Sigmoid colon (tissue), 7 donors: Measurements from ENCODE around the gene NFATC1. TPM values are rescaled to one million over a fixed set of nuclear protein-coding genes. Genes with fewer than 3 reads are reported as not detected.

ENCODE experiments used
- DNase-seq: peaks from one replicate; pipeline ENCODE4 v3.0.0-alpha.2; 2019
- H3K27ac ChIP-seq, 4 donors: fragments of 200-600 bp; sonication (generic); one replicate each; pipeline ENCODE4 v1.5.1; 2016 to 2019; ENCODE audit warnings: mild to moderate bottlenecking in 1 of 4
- H3K27me3 ChIP-seq, 3 donors: fragments of 200-600 bp; sonication (generic); one replicate each; pipeline ENCODE4 v1.5.1; 2019; ENCODE audit warnings: mild to moderate bottlenecking in 1 of 3
- H3K36me3 ChIP-seq, 4 donors: fragments of 200-600 bp; sonication (generic); one replicate each; pipeline ENCODE4 v1.5.1; 2016 to 2019
- H3K4me1 ChIP-seq, 4 donors: fragments of 200-600 bp; sonication (generic); one replicate each; pipeline ENCODE4 v1.5.1; 2017 to 2019
- H3K4me3 ChIP-seq, 4 donors: fragments of 200-600 bp; sonication (generic); one replicate each; pipeline ENCODE4 v1.5.1; 2017 to 2019; ENCODE audit warnings: mild to moderate bottlenecking in 2 of 4, moderate library complexity in 1 of 4
- H3K9me3 ChIP-seq, 4 donors: fragments of 200-600 bp in 3 of 4; sonication (generic) in 3 of 4; one replicate each; pipeline versions ENCODE4 v1.5.1 to v1.6.1; 2013 to 2019
- CTCF ChIP-seq, 4 experiments: fragments of 450-650 bp in 3 of 4; fragments of 200-600 bp in 1 of 4; IDR thresholded peaks; one replicate each; pipeline ENCODE4 v1.5.1; 2016 to 2019; ENCODE audit warnings: antibody characterized with exemption in 4 of 4, mild to moderate bottlenecking in 3 of 4, moderate library complexity in 2 of 4
- EP300 ChIP-seq, 4 donors: sonication (generic); formaldehyde crosslinking; IDR thresholded peaks; one replicate each; pipeline ENCODE4 v1.6.1; 2017; ENCODE audit warnings: antibody characterized with exemption in 4 of 4
- POLR2A ChIP-seq, 2 donors: fragments of 450-650 bp; IDR thresholded peaks; one replicate each; pipeline ENCODE4 v1.6.1; 2016; ENCODE audit warnings: antibody characterized with exemption in 2 of 2, mild to moderate bottlenecking in 2 of 2, moderate library complexity in 2 of 2
- POLR2AphosphoS5 ChIP-seq, 4 donors: sonication (generic); formaldehyde crosslinking; IDR thresholded peaks; one replicate each; pipeline ENCODE4 v1.6.1; 2017; ENCODE audit warnings: antibody characterized with exemption in 4 of 4
- WGBS, 2 donors: extraction: QIAGEN DNeasy Blood & Tissue Kit; methylation state at CpG; one replicate each; pipeline ENCODE4 v1.1.7; 2013; 5-methylcytosine and 5-hydroxymethylcytosine counted together
- intact Hi-C: fragments of 100-400 bp; cut with DNase I; formaldehyde crosslinking; loops from one replicate; pipeline ENCODE4 v1.15.1; 2023
- polyA plus RNA-seq, 3 donors: library from polyadenylated mRNA; stranded (reverse); fragments of 200-250 nt; gene quantifications; one replicate each; pipeline ENCODE4 v1.2.3, GENCODE V29; 2013
- total RNA-seq, 4 donors: library from RNA; depleted of rRNA; stranded (reverse); fragments of >200 nt; gene quantifications; one replicate each; pipeline ENCODE4 v1.1.0, GENCODE V29; 2016
- donor health status: healthy with polysubstance abuse.
- donor health status: Bipolar disorder and iron deficiency.
- donor health status: healthy.

NFATC1 gene
- total and polyA plus RNA-seq, 7 donors, result 1.6 to 13.8 (median 10.7) TPM

- Histone ChIP-seq H3K4me1 (no peaks in the 10 kb centered on the region), H3K9me3 (no peaks in the 10 kb centered on the region), H3K36me3 (peaks cover 0 to 15% (median 0%) of the 10 kb centered on the region in 4 donors), H3K27ac (no peak overlapping the region), H3K4me3 (no peak overlapping the region), H3K27me3 (no peaks in the 10 kb centered on the region)
- peak; percentile 56 for DNase-seq
- TF ChIP-seq POLR2AphosphoS5 (IDR thresholded peaks at IDR 0.05), result no peak
- no peak for TF ChIP-seq POLR2A (IDR thresholded peaks at IDR 0.05)
- no peak for TF ChIP-seq EP300 (IDR thresholded peaks at IDR 0.05)
- TF ChIP-seq CTCF (IDR thresholded peaks at IDR 0.05), result no peak
- intact Hi-C loops, result no loop called here
- WGBS, 2 donors, result 94% methylated on average over 33 of the region's 33 CpGs
Measured at GRCh38 chr18:79478484-79479115, 82.9 kb downstream of the NFATC1 start.

DNA sequence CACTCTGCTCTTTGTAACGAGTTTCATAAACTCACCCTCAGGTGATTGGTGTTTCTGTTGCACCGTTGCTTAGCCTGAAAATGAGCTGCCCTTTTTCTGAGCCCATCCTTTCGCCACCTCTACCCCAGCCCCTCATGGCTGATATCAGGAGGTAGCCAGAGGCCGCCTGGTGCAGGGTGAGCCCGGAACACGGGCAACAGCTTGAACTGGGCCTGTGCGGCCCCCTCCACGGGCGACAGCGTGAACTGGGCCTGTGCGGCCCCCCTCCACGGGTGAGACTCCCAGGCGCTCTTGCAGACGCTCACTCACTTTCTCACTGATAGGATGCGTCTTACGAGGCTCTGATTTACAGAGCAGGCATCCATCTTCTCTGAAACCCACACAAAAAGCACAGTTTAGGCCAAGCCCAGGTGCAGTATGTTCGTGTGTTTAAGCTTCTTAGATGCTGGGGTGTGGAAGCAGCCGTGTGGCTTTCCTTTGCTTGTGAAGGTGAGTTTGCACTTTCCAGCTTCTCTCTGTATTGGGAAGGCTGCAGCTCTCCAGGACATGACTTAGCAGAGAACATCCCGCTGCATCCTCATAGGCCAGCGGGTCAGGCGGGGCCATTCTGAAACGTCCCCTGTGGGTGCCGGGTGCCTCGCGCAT lies 83.5 kb downstream of the NFATC1 start:
- 85 to 89% methylated on average over 25 of the region's 25 CpGs for WGBS, 2 donors
- Histone ChIP-seq H3K36me3 (peaks cover 0 to 15% (median 0%) of the 10 kb centered on the region in 4 donors), H3K4me3 (no peak overlapping the region), H3K27ac (no peak overlapping the region), H3K4me1 (peaks cover 0 to 5% (median 2%) of the 10 kb centered on the region in 4 donors), H3K9me3 (no peaks in the 10 kb centered on the region), H3K27me3 (no peaks in the 10 kb centered on the region)
- peak; percentile 17 for DNase-seq
- intact Hi-C loops, result no loop called here
- no peak for TF ChIP-seq POLR2AphosphoS5 (IDR thresholded peaks at IDR 0.05)
- no peak for TF ChIP-seq POLR2A (IDR thresholded peaks at IDR 0.05)
- TF ChIP-seq EP300 (IDR thresholded peaks at IDR 0.05), result no peak
- no peak for TF ChIP-seq CTCF (IDR thresholded peaks at IDR 0.05)

- TF ChIP-seq POLR2A (IDR thresholded peaks at IDR 0.05) (no peak), CTCF (IDR thresholded peaks at IDR 0.05) (no peak), POLR2AphosphoS5 (IDR thresholded peaks at IDR 0.05) (no peak), EP300 (IDR thresholded peaks at IDR 0.05) (no peak)
- H3K27ac ChIP-seq, result no peak overlapping the region
- no peaks in the 10 kb centered on the region for H3K27me3 ChIP-seq
- peaks cover 0 to 10% (median 7%) of the 10 kb centered on the region in 4 donors for H3K4me1 ChIP-seq
- peaks cover 0 to 15% (median 0%) of the 10 kb centered on the region in 4 donors for H3K36me3 ChIP-seq
- intact Hi-C loops, result no loop called here
- DNase-seq, result peak; percentile 59
- no peak overlapping the region for H3K4me3 ChIP-seq
- H3K9me3 ChIP-seq, result no peaks in the 10 kb centered on the region
- 88 to 93% methylated on average over 20 of the region's 20 CpGs for WGBS, 2 donors
Measured at GRCh38 chr18:79479761-79480161, 84.0 kb downstream of the NFATC1 start.

GRCh38 chr18:79480171-79481045 lies 84.7 kb downstream of the NFATC1 start:
- 91% methylated on average over 41 of the region's 41 CpGs for WGBS, 2 donors
- no peak overlapping the region for H3K4me3 ChIP-seq
- peak overlapping the region in 1 of 4 donors; percentile 10 for H3K27ac ChIP-seq
- intact Hi-C loops, result no loop called here
- H3K9me3 ChIP-seq, result no peaks in the 10 kb centered on the region
- DNase-seq, result peak; percentile 63
- peaks cover 0 to 15% (median 0%) of the 10 kb centered on the region in 4 donors for H3K36me3 ChIP-seq
- peaks cover 0 to 16% (median 13%) of the 10 kb centered on the region in 4 donors for H3K4me1 ChIP-seq
- H3K27me3 ChIP-seq, result no peaks in the 10 kb centered on the region
- TF ChIP-seq EP300 (IDR thresholded peaks at IDR 0.05), result no peak
- no peak for TF ChIP-seq POLR2AphosphoS5 (IDR thresholded peaks at IDR 0.05)
